GM19099 (cell line): Measurements from ENCODE around the gene TUBGCP2.

Experiments
- POLR2A ChIP-seq: IDR thresholded peaks from 3 replicates; pipeline ENCODE4 v1.6.1; 2011; ENCODE audit warnings: low read depth; ENCODE audit not compliant: insufficient read length; ENCODE audit errors: extremely low read depth

Gene TUBGCP2

DNA sequence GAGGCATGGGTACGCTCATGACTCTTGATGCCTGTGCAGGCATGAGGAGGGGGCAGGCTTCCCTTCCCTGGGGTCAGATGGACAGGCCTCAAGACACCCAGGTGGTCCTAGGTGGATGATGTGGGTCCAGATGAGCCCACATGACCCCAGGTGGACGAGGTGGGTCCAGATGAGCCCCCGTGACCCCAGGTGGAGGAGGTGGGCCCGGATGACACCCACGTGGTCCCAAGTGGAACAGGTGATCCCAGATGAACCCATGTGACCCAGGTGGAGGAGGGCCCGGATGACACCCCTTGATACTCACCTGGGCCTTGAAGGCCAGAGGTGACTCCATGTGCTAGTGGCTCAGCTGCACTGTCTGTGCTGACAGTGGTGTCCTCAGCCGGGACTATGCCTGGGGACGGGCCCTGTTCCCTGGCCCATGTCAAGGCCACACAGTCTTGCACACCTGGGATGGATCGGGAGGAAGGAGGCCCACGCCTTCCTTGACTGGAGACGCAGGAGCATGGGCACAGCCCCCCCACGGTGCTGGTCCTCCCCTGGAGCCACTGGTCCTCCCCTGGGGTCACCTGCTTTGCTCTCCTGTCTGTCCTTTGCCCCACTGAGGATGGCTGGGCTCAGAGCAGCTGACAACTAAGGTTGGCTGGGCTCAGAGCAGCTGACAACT, 41.7 kb upstream of the TUBGCP2 start:
- no peak for TF ChIP-seq POLR2A

DNA sequence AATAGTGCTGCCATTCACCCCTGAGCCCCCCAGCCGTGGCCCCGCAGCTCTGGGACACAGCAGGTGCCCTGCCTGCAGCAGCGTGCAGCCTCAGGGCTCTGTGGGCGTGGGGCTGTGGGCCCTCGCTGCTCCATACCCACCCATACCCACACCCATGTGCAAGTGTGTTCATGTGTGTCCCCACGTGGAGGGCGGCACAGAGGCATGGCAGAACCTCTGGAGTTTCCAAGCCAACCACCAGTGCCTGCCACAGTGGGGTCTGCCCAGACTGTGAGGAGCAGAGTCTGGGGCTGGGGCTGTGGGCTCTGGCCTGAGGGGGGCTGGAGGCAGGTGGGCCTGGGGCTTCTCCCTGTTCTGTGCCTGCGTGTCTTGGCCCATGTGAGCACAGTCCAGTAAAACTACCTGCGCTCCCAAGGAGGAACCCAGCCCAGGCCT, 40.9 kb upstream of the TUBGCP2 start:
- TF ChIP-seq POLR2A: no peak

DNA sequence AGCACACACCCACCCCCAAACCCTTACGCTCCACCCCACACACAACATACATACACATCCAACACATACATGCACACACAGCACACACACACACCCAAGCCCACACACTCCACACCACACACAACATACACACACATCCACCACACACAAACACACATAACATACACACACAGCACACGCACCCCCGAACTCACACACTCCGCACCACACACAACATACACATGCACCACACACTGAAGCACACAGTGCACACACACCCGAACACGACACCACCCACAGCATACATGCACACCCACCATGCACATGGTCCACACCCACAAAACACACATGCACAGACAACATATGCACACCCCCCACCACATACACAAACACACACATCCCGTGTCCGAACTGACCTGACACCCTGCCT, 40.5 kb upstream of the TUBGCP2 start:
- TF ChIP-seq POLR2A: peak; percentile 26

DNA sequence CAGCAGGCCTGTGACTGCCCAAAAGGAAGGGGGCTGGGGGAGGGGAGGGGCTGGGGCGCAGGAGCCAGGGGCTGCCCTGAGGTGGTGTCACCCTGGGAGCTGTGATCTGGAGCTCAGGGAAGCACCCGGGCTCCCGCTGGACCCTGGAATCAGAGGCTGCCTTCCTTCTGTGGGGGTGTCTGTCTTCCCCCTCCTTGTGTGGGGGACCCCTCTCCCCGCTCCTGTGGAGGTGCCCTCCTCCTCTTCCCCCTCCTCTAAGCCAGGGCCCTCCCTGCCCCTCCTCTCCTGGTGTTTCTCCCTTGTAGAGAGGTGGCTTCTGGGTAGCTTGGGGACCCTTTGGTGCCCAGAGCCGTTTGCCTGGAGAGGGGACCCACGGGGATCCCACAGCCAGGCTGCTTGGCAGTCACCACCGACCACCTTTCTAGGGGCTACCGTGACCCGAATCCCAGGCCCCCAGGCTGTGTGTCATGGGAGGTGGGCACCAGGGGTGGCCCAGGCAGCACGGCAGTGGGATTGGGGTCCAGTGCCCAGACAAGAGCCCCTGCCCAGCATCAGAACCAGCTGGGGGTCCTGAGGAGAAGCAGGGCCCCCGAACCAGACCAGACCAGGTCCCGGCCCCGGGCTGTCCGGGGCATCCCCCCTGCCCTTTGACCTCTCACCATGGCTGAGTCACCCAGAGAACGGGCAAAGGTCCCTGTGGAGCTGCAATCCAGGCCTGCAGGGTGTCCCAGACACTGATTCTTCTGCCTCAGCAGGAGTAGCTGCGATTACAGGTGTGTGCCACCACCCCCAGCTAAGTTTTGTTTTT, 39.2 kb upstream of the TUBGCP2 start:
- TF ChIP-seq POLR2A: no peak

DNA sequence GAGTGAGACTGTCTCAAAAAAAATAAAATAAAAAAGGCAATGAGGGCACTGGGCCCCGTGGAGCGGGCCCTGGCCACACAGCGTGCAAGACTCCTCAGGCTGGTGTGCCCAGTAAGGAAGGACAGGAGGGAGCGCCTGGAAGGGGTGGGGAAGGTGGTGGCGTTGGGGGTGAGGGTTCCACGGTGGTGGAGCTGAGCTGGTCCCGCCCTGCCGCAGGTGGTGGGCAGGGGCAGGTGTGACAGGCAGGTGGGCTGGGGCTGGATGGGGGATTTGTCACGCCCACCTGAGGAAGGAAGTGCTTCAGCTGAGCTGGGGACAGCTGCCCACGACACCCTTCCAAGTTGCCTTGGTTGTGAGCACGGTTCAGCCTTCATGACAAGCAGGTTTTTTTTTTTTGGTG, 37.7 kb upstream of the TUBGCP2 start:
- TF ChIP-seq POLR2A: no peak

DNA sequence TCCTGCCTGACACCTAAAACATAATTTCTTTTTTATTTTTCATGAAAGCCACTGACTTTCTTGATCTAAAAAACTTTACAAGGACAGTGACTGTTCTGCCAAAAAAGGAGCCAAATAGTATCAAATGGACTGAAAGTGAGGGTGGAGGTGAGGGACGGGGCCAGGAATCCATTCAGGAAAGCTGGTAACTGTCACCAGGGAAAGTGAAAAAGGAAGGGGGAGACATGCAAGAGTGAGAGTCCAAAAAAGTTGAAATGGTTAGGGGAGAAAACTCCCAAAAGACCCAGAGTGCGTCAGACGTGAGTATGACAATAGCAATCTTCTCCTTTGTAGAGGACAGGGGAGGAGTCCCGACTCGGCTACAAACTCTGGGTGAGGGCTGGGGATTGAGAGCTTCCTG, 35.6 kb upstream of the TUBGCP2 start:
- no peak for TF ChIP-seq POLR2A

DNA sequence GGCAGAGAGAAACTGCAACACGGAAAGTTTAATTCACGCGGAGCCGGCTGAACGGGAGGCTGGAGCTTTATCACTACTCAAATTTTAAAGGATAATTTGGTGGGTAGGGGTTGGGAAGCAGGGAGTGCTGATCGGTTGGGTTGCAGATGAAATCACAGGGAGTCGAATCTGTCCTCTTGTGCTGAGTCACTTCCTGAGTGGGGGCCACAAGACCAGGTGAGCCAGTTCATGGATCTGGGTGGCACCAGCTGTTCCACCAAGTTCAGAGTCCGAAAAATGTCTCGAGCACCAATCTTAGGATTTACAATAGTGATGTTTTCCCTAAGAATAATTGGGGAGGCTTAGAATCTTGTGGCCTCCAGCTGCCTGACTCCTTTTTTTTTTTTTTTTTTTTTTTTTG, 34.9 kb upstream of the TUBGCP2 start:
- TF ChIP-seq POLR2A: no peak

DNA sequence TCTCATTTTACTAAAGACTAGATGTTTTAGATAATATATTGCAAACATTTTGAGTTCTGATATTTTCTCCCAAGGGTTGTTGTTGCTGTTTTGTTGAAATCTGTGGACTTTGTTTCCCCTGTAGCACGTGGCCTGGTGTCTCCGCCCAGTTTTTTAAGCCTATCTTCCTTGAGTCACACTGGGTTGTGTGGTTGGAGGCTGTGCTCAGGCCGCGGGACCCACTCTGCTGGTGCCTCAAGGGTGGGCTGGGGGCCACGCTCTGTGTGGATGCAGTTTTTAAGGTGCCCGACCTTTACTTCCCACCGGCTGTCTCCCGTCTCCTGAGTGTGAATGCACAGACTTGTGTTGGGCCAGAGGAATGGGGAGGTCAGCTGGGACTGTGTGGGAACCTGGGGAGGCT, 34.3 kb upstream of the TUBGCP2 start:
- TF ChIP-seq POLR2A: no peak

DNA sequence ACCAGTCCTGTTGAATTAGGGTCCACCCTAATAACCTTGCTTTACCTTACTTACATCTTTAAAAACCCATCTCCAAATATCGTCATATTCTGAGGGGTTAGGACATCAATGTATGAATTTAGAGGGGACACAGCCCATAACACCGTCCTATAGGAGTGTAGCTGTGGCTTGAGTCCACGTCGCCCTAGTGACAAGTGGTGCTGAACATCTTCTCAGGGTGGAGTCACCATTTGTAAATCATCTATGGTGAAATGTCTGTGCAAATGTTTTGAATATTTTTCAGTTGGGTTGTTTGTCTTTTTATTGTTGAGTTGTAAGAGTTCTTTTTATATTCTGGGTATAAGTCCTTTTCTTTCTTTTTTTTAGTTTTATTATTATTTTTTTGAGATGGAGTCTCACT, 33.3 kb upstream of the TUBGCP2 start:
- no peak for TF ChIP-seq POLR2A

DNA sequence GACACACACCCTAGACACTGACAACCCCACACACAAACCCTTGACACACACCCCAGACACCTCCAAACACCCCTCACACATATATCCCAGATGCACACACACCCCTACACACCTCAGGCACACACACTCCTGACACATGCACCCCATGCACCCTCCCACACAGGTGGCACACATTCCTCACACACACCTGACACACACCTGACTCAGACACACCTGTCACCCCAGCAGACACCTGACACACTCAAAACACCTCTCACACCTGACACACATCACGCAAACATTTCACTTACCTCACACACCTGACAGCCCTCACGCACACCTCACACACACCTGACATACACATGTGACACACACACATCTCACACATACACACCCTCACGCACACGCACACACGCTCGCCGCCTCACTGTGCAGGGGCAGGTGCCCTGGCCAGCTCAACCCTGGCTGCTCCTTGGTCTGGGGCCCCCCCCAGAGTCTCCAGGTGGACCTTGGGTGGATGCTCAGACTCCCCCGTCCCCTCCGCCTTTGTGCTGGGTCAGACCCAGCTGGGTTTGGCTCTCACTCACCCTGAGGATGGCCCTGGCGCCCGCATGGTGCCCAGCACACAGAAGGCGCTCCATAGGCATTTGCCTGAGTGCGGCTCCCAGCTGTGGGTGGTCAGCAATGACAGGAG, 31.2 kb upstream of the TUBGCP2 start:
- no peak for TF ChIP-seq POLR2A

DNA sequence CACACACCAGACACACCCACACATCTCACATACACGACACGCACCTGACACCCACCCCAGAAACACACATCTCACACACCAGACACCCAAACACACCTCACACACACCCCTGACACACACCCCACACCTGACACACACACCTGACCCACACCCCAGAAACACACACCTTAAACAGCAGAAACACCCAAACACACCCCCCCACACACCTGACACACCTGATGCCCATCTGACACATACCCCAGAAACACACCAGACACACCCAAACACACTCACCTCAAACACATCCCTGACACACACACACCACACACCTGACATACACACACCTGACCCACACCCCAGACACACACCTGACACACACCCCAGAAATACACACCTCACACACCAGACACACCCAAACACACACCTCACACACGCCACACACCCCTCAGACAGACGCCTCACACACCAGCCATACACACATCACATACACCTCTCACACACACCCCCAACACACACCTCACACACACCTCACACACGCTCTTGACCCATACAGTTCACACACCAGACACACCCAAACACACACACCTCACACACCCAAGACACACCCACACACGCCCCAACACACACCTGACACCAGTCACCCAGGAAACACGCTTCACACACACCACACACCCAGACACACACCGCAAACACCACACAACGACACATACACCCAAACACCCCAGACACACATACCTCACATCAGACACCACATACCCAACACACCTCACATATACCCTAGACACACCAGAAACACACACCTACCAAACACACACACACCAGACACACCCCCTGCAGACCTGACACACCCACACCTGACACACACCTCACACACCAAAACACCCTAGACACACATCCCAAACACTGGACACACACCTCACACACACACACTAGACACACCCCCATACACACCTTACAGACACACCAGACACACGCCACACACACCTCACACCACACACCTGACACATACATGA, 29.7 kb upstream of the TUBGCP2 start:
- TF ChIP-seq POLR2A: no peak

DNA sequence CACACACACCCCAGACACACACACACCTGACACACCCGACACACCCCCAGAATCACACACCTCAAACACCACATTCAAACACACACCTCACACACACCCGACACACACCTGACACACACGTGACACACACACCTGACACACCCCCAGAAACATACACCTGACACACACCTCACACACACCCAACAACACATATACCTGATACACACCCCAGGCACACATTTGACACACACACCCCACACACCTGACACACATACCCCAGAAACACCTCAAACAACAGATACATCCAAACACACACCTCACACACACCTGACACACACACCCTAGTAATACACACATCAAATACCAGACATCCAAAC, 28.7 kb upstream of the TUBGCP2 start:
- TF ChIP-seq POLR2A: no peak

DNA sequence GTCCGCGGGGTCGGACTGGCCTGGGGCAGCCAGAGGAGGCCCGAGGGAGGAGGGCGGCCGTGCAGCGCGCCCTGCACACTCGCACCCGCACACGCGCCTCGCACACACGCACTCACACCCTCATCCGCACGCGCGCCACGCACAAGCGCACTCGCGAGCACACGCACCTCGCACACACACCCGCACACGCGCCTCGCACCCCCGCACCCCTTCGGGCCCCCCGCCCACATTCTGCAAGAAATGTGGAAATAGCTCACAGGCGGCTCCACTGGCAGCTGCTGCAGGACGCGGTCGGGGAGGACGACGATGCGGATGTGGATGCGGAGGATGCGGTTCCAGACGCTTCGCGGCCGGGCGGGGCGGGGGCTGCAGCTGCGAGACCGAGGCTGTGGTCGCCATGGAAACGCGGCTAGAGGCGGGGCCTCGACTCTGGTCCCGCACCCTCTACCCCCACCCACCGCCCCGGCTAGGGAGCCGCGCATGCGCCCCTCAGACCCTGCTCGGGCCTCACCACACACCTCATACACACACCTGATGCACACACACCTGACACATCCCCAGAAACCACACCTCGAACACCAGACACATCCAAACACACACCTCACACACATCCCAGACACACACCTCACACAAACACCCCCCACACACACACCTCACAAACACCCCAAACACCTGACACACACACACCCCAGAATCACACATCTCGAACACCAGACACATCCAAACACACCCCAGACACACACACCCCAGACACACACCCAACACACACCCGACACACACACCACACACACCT, 28.1 kb upstream of the TUBGCP2 start, which contains the start of gene CALY:
CALY (minus strand) TSS at position 320 of the 793 bp plus-strand sequence. CDS start 7,907 bp downstream, outside the sequence.
- no peak for TF ChIP-seq POLR2A

DNA sequence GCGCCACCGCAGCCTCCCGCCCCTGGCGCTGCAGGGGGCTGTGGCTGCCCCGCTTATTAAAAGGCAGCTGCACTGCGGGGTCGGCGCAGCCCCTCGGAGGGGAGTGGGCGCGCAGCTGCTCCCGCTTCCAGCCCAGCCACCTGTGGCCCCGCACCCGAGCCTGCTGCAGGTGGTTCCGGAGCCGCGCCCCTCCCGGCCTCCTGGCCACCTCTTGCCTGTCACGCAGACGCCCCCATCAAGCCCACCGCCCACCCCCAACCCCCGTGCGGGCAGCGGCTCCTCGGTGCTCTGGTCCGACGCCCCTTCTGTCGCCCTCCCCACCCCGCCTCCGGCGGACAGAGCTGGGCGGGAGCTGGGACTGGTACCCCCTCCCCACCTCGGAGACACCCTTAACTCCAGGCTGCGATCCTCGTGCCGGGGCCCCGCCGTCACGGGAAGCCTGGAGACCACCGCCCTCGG, 27.5 kb upstream of the TUBGCP2 start:
- no peak for TF ChIP-seq POLR2A
